Skeletal muscle tissue (tissue), 4 donors: ENCODE data around the gene DRC7. TPM values are rescaled to one million over a fixed set of nuclear protein-coding genes. Genes with fewer than 3 reads are reported as not detected.

Source experiments
- H3K27ac ChIP-seq: one replicate; pipeline ENCODE4 v1.7.0; 2013; ENCODE audit warnings: mild to moderate bottlenecking, low read depth, low read length, inconsistent platforms
- H3K27me3 ChIP-seq, 3 donors: one replicate each; pipeline ENCODE4 v1.7.0; 2013; ENCODE audit warnings: low read length in 3 of 3; ENCODE audit not compliant: control insufficient read depth in 3 of 3, insufficient read depth in 3 of 3
- H3K36me3 ChIP-seq, 3 donors: one replicate each; pipeline ENCODE4 v1.7.0; 2013; ENCODE audit warnings: low read length in 3 of 3; ENCODE audit not compliant: control insufficient read depth in 3 of 3, insufficient read depth in 3 of 3
- H3K4me1 ChIP-seq, 3 donors: one replicate each; pipeline ENCODE4 v1.7.0; 2013; ENCODE audit warnings: low read length in 3 of 3, mild to moderate bottlenecking in 3 of 3; ENCODE audit not compliant: control insufficient read depth in 3 of 3, insufficient read depth in 3 of 3
- H3K4me3 ChIP-seq, 3 donors: one replicate each; pipeline ENCODE4 v1.7.0; 2013; ENCODE audit warnings: low read length in 3 of 3
- H3K9ac ChIP-seq, 3 donors: one replicate each; pipeline ENCODE4 v1.7.0; 2013; ENCODE audit warnings: low read length in 3 of 3, mild to moderate bottlenecking in 3 of 3, moderate library complexity in 2 of 3, low read depth in 1 of 3
- H3K9me3 ChIP-seq, 3 donors: one replicate each; pipeline ENCODE4 v1.7.0; 2013; ENCODE audit warnings: low read length in 3 of 3; ENCODE audit not compliant: control insufficient read depth in 3 of 3
- total RNA-seq: library from RNA; depleted of rRNA; stranded (reverse); fragments of >200 nt; gene quantifications from one replicate; pipeline ENCODE4 v1.2.3, GENCODE V29; 2014
- donor health status: Osteomylitis.

Gene DRC7
- total RNA-seq, 1 donor from 2014 or later, result not detected

DNA sequence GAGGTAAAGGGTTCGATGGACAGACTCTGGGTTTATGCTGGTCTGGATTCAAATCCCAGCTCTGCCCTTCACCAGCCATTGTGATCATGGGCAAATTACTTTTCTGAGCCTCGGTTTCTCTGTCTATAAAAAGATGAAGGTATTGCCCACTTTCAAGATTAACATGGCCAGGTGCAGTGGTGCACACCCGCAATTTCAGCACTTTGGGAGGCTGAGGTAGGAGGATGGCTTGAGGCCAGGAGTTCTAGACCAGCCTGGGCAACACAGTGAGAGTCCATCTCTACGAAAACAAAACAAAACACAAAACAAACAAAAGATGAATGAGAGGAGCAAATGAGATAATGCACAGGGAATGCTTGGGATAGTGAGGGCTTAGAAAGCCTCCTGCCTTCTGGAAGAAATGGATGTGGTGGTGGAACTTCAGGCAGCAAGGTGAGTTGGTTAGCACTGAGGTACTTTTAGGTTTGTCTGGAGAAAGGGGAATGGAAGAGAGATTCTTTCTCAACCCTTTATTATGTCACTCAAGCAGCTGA, 18.0 kb upstream of the DRC7 start:
- Histone ChIP-seq H3K27me3 (peaks cover 0 to 7% (median 5%) of the 10 kb centered on the region in 3 donors), H3K27ac (no peak overlapping the region), H3K9ac (no peak overlapping the region), H3K4me1 (peaks cover 0 to 8% (median 0%) of the 10 kb centered on the region in 3 donors), H3K36me3 (no peaks in the 10 kb centered on the region), H3K9me3 (no peaks in the 10 kb centered on the region), H3K4me3 (no peak overlapping the region)

GRCh38 chr16:57677622-57678369, 16.8 kb upstream of the DRC7 start:
- Histone ChIP-seq H3K9ac (no peak overlapping the region), H3K27ac (no peak overlapping the region)

DNA sequence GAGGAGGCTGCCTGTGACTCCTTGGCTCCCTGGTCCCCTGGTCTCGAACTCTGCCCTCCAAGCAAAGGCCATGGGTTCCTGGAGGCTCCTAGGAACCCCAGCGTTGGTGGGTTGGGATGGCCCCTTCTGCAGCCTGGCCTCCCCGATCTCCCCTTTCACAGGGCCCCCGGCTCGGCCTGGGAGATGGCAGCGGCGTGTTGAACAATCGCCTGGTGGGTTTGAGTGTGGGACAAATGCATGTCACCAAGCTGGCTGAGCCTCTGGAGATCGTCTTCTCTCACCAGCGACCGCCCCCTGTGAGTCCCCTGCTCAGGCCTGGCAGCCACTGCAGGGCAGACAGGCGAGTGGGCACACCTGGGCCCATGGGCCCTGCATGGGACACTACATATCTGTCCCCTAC, 15.6 kb upstream of the DRC7 start:
- peaks cover 0 to 8% (median 0%) of the 10 kb centered on the region in 3 donors for H3K4me1 ChIP-seq

More at GRCh38 chr16:57677622-57678369, 16.8 kb upstream of the DRC7 start:
- H3K27me3 ChIP-seq, result peaks cover 0 to 6% (median 4%) of the 10 kb centered on the region in 3 donors
- peaks cover 0 to 8% (median 0%) of the 10 kb centered on the region in 3 donors for H3K4me1 ChIP-seq
- H3K4me3 ChIP-seq, result no peak overlapping the region
- H3K36me3 ChIP-seq, result no peaks in the 10 kb centered on the region
- H3K9me3 ChIP-seq, result no peaks in the 10 kb centered on the region

DNA sequence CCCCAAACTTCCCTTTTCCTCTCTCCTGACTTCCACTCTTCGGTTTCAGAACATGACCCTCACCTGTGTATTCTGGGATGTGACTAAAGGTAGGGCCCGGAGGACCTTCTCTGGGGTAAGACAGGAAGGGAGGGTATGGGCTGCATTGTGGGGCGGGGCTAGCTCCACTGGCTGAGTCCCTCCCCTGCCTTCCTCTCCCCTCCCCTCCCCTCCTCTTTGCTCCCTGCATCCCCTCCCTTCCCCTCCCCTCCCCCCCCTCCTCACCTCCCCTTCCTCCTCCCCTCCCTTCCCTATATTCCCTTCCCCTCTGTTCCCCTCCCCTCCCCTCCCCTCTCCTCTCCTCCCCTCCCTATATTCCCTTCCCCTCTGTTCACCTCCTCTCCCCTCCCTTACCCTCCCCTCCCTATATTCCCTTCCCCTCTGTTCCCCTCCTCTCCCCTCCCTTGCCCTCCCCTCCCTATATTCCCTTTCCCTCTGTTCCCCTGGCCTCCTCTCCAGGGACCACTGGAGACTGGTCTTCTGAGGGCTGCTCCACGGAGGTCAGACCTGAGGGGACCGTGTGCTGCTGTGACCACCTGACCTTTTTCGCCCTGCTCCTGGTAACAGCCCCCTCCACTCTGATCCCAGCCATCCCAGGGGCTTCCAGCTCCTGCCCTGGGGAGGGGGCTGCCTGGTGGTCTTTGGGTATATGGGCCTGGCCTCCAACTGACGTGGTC, 14.7 kb upstream of the DRC7 start:
- Histone ChIP-seq H3K4me1 (peaks cover 0 to 8% (median 0%) of the 10 kb centered on the region in 3 donors), H3K9me3 (no peaks in the 10 kb centered on the region), H3K36me3 (no peaks in the 10 kb centered on the region), H3K27ac (no peak overlapping the region), H3K4me3 (no peak overlapping the region), H3K27me3 (no peaks in the 10 kb centered on the region), H3K9ac (no peak overlapping the region)

More for the DNA sequence above, 15.6 kb upstream of the DRC7 start:
- no peaks in the 10 kb centered on the region for H3K27me3 ChIP-seq
- H3K4me3 ChIP-seq, result no peak overlapping the region
- no peaks in the 10 kb centered on the region for H3K36me3 ChIP-seq
- H3K9ac ChIP-seq, result no peak overlapping the region
- no peak overlapping the region for H3K27ac ChIP-seq
- no peaks in the 10 kb centered on the region for H3K9me3 ChIP-seq

DNA sequence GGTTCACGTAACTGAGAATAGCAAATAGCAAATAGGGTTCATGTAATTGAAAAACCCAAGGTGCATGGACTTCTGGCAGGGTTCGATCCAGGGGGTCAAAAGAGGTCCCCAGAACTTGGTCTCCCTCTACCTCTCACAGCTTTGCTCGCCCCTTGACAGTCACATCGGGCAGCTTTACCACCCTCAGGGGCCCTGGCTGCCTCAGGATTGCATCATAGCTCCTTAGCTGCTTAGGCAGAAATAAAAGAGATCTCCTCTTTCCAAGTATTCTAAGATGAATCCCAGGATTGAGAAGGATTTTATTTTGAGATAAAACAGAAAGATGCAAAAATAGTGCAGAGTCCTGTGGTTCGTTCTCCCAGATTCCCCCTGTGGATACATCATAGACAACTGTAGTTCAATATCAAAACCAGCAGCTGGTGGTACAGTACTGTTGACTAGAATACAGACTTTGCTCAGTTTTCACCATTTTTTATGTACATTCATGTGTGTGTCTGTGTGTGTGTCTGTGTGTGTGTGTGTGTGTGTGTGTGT, 13.7 kb upstream of the DRC7 start:
- Histone ChIP-seq H3K27me3 (peaks cover 0 to 3% (median 0%) of the 10 kb centered on the region in 3 donors), H3K4me3 (no peak overlapping the region), H3K9ac (no peak overlapping the region), H3K4me1 (peaks cover 0 to 8% (median 0%) of the 10 kb centered on the region in 3 donors), H3K36me3 (no peaks in the 10 kb centered on the region), H3K9me3 (no peaks in the 10 kb centered on the region), H3K27ac (no peak overlapping the region)

GRCh38 chr16:57681950-57682728, 12.5 kb upstream of the DRC7 start:
- no peak overlapping the region for H3K9ac ChIP-seq
- H3K36me3 ChIP-seq, result no peaks in the 10 kb centered on the region
- peaks cover 0 to 3% (median 0%) of the 10 kb centered on the region in 3 donors for H3K27me3 ChIP-seq
- H3K27ac ChIP-seq, result no peak overlapping the region
- no peaks in the 10 kb centered on the region for H3K9me3 ChIP-seq
- no peak overlapping the region for H3K4me3 ChIP-seq
- peaks cover 0 to 8% (median 0%) of the 10 kb centered on the region in 3 donors for H3K4me1 ChIP-seq

DNA sequence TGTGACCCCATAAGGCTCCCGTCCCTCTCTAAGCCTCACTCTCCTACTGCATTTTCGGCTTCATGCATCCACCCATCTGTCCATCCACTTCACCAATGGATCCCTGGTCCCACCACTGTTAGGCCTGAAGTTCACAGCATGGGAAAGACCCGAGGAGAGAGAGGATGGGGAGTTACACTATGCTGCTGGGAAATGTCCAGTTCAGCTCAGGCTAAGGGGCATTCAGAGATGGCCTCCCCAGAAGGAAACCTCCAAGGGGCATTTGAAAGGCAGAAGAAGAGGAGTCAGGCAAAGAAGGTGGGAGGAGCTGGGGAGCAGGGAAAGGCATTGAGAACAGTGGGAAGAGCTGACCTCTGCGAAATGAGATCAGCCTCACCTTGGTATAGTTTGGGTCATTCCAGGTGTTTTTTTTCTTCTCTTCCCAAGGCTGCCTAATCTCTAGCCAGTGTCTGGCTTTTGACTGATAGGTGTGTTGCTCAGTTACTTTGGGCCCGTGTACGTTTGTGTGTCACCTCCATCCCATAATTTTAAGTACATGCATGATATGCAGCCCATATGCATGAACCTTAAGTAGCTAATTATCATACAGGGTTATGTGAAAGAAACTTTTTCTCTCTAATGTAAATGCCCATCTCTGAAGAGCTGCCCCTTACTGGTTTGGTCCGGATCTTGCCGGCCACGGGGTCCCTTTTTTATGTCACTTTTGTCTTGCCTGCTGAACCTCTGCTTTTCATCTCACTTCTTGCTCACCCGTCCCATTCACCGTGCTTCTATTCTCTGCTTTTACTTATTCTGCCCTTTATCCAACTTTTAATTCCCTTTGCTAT, 11.6 kb upstream of the DRC7 start:
- Histone ChIP-seq H3K4me1 (peaks cover 0 to 5% (median 0%) of the 10 kb centered on the region in 3 donors), H3K4me3 (no peak overlapping the region), H3K36me3 (no peaks in the 10 kb centered on the region), H3K9me3 (no peaks in the 10 kb centered on the region), H3K27me3 (peaks cover 0 to 4% (median 0%) of the 10 kb centered on the region in 3 donors), H3K9ac (no peak overlapping the region), H3K27ac (no peak overlapping the region)

DNA sequence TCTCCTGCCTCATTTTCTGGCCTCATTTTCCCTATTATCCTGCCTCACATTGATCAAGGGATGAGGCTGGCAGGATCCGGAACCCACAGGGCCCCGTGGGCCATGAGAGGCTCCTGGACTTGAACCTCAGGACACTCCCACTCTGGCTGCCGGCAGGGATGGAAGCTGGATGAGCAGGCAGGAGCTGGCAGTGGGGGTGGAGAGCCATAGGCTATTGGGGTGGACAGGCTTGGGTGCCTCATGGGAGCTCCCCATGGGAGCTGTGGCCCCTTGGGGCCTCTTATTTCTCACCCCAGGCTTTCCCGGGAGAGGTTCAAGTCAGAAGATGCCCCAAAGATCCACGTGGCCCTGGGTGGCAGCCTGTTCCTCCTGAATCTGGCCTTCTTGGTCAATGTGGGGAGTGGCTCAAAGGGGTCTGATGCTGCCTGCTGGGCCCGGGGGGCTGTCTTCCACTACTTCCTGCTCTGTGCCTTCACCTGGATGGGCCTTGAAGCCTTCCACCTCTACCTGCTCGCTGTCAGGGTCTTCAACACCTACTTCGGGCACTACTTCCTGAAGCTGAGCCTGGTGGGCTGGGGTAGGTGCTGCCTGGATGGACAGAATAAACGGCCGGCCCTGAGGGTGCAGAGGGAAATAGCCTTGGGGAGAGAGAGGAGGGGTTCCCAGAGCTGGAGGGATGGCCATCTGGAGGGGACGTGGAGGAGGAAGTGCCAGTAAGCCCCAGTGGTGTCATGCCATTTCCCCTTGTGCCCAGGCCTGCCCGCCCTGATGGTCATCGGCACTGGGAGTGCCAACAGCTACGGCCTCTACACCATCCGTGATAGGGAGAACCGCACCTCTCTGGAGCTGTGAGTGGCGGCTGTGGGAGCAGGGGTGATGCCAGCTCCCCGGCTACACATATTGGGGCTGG, 10.7 kb upstream of the DRC7 start:
- Histone ChIP-seq H3K27ac (no peak overlapping the region), H3K4me3 (no peak overlapping the region), H3K27me3 (peaks cover 0 to 7% (median 2%) of the 10 kb centered on the region in 3 donors), H3K9me3 (no peaks in the 10 kb centered on the region), H3K36me3 (no peaks in the 10 kb centered on the region), H3K4me1 (no peaks in the 10 kb centered on the region), H3K9ac (no peak overlapping the region)
